Measurements from ENCODE around the gene KRTAP10-1.

The KRTAP10-1 gene

GRCh38 chr21:44527156-44527982 is 12.6 kb downstream of the KRTAP10-1 start:
- no peak for DNase-seq

- no peak for DNase-seq
These were observed 13.6 kb downstream of the KRTAP10-1 start for GRCh38 chr21:44526096-44526997.

DNA sequence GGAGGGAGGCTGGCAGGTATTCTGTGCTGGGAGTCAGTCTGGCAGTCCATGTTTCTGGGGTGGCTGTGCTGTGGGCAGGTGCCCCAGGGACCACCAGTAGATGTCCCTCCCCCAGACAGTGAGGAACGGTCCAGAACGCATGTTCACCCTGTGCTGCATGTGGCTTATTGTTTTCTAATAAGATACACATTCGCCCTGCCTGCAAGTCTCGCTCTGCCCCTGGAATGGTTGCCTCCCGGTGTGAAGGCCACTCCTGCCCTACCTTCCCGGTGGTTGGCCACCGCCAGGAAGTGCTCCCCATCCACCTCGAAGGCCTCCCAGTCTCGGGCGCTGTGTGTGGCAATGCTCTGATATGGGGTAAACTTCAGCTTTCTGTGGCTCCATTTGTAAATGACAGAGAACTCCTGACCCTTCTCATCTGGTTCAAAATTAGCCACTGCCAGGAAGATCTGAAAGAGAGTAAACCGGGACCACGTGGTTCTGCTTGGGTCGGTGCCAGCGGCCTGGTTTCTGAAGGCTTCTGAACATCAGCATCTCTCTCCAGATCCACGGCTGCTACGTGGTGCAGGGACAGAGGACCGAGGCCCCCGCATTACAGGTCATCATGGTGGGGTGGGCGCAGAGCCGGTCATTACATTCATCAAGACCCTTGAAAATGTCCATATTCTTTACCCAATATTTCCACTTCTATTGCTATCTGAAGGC is 14.5 kb downstream of the KRTAP10-1 start:
- DNase-seq, result no peak

DNA sequence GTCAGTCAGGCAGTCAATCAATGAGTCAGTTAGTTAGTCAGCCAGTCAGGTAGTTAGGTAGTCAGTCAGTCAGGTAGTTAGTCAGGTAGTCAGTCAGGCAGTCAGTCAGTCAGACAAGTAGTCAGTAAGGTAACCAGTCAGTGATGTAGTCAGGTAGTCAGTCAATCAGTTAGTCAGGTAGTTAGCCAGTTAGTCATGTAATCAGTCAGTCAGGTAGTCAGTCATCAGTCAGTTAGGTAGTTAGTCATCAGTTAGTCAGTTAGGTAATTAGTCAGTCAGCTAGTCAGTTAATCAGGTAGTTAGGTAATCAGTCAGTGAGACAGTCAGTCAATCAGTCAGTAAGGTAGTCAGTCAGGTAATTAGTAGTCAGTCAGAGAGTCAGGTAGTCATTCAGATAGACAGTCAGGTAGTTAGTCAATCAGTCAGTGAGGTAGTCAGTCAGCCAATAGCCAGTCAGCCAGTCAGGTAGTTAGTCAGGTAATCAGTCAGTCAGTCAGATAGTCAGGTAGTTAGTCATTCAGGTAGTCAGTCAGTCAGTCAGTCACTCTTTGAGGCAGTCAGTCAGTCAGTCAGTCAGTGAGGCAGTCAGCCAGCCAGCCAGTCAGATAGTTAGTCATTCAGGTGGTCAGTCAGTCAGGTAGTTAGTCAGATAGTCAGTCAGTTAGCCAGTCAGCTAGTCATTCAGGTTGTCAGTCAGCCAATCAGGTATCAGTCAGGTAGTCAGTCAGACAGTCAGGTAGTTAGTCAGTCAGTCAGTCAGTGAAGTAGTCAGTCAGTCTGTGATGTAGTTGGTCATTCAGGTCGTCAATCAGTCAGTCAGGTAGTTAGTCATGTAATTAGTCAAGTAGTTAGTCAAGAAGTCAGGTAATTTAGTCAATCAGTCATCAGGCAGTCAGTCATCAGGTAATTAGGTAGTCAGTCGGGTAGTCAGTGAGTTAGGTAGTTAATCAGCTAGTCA is 15.3 kb downstream of the KRTAP10-1 start:
- DNase-seq, result no peak

- DNase-seq, result no peak
These were observed 16.2 kb downstream of the KRTAP10-1 start for GRCh38 chr21:44523567-44524413.

- no peak for DNase-seq
These were observed 17.2 kb downstream of the KRTAP10-1 start for GRCh38 chr21:44522753-44523204.

DNA sequence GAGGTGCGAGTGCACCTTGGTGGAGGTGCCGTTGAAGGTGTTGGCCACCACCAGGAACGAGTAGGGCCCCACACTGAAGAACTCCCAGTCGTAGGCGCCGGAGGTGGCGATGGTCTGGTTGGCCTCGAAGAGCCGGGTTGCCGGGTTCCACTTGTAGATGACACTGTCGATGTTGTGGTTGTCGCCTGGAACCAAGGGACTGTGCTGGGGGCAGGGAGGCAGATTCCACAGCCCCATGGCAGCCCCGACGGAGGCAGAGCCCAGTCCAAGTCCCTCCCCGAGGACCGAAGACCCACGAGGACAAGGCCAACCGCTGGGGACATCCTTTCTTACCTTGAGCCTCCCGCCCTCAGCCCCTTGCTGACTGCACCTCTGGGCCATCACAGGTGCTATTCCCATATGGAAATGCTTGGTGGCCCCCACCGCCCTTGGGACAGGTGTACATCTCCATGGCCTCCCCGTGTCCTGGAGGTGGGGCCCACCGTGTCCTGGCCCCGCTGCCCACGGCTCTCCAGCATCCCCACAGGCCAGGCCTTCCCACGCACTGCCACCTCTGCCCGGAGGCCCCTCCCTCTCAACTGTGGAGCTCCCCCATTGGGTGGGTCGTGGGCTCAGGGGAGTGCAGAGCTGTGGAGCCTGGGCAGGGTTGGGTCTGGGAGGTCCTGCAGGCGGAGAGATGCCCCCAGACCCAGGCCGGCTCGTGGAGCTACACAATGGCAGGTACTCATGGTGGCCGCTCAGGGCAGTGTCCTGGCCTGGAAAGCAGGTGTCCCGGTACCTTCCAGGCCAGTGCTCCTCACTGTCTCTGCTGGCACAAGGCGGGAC is 17.9 kb downstream of the KRTAP10-1 start:
- DNase-seq, result no peak

- DNase-seq, result no peak
These were observed 18.6 kb downstream of the KRTAP10-1 start for GRCh38 chr21:44521301-44521927.

DNA sequence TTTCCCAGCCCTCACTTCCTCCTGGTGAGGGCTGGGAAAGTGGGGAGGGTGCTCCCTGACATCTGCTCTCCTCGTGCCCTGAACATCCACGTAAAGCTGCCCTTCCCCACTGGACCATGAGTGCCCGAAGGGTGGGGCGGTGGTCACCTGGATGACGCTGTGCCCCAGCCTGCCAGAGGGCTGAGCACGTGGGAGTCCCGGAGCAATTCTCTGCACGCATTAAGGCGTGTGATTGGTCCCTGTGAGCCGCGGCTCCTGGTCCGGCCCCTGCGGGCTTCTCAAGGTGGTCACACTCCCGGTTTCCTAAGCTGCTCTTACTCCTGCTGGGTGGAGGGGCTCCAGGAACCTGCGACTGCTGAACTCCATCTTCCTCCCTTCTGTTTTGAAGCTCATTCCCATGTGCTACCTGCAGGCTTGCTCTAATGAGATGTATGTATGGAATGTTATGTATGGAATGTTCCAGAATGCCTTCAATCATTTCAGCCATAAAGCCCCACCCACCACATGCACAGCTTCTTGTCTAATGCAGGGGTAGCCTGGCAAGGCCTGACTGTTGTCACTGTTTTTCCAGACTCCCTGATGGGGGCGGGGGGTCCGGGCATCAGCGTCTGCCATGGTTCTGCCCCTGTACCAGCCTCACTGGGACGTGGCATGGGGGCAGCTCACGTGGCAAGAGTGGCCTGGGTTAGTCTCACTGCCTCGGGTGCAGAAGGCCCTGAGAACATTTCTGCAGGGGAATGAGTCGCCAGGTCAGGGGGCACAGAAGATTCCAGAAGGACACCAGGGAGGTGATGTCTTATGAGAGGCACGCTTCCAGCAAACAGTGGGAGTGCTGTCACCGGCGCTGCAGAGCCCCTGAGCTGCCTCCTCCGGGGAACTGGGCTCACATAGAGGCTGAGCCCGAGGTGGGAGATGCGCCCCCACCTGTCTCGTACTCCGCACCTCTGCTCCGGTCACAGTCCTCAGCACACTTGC is 19.4 kb downstream of the KRTAP10-1 start:
- no peak for DNase-seq

DNA sequence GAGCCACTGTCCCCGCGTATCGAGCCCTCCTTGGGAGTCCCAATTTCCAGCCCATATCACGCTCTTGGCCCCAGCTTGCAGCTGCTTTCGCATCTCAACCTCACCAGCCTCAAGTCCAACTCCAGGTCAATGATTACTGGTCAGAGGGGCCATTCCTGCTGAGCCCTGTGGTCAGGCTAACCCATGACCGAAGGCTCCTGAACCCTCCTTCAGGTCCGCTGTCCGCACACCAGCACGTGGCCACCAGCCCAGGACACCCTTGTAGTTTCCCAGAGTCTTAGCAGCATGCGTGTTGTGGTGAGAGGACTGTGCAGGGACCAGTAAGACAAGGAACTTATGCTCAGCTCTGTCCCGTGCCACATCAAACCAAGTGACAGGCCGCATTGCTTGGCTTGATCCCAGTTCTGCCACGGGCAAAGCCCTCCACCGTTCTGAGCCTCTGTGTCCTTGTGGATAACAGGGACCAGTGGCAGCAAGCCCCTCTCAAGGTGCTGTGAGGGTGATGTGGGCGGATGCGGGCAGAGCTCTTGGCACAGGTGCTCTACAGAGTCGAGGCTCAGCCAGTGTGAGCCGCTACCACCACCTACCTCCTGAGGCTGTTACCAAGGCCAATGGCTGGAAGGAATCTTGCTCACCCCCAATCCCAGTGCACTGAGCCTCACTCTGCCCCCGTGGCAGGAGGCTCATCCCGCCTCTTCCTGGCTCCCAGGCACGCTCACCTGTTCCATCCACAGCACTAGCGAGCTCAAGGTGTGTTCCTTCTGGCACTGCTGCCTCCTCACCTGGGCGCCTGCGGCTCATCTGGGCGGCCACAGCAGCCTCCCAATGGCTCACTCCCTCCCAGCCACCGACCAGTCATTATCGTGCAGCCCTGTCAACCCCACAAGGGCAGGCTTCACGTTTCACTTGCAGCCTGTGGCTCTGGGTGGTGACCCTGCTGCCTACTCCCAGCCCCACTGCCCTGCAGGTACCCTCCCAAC is 20.4 kb downstream of the KRTAP10-1 start:
- DNase-seq, result no peak

GRCh38 chr21:44518686-44519085 is 21.3 kb downstream of the KRTAP10-1 start:
- DNase-seq, result no peak

- DNase-seq, result no peak
These were observed 22.7 kb downstream of the KRTAP10-1 start for GRCh38 chr21:44517175-44517899.

DNA sequence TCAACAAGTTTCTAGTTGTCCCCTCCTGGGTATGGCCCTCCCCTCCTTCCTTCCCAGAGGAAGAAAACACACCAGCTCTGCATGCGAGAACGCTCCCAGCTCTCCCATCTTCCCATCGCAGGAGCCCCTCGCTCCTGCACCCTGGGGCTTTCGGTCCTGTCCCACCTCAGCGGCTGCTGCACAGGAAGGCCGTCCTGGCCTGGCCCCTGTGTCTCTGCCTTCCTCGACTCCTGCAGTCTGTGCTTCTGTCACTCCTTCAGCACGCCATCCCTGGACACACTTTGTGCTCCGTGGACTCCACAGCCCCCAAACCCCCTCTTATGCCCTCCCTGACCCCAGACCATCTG is 23.2 kb downstream of the KRTAP10-1 start:
- no peak for DNase-seq

DNA sequence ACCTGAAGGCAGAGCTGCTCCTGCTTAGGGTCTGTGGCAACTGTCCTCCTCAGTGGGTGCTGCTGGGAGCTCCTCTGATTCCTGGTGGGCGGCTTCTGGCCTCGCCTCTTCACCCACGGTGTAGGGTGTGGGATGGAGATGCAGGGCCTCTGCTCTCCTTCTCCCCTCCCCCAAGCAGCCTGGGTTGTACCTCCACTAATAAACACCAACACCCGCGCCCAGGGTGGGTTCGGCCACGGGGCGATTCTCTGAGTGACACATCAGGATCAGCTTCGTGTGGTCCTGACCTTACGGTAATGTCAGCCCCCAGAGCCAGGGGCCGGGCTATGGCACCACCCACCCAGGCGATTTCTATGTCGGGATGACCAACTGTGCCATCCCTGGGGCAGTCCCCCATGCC is 23.7 kb downstream of the KRTAP10-1 start:
- no peak for DNase-seq

- no peak for DNase-seq
These were observed 24.4 kb downstream of the KRTAP10-1 start for GRCh38 chr21:44515359-44516165.

Measured in suppressor macrophage treated with lipopolysaccharide for 4 hours (primary cell).